Astrocyte (in vitro differentiated cells and primary cell): ENCODE data around the gene SORD.

ENCODE experiments used
- CTCF ChIP-seq: IDR thresholded peaks from 2 replicates; pipeline ENCODE4 v1.5.1; 2011; ENCODE audit warnings: low read depth, mild to moderate bottlenecking, inconsistent platforms, low read length, moderate library complexity; ENCODE audit not compliant: insufficient read depth
- EZH2 ChIP-seq: IDR thresholded peaks from 2 replicates; pipeline ENCODE4 v1.6.1; 2012; ENCODE audit warnings: mild to moderate bottlenecking, low read length, inconsistent platforms; ENCODE audit not compliant: insufficient read depth

DNA sequence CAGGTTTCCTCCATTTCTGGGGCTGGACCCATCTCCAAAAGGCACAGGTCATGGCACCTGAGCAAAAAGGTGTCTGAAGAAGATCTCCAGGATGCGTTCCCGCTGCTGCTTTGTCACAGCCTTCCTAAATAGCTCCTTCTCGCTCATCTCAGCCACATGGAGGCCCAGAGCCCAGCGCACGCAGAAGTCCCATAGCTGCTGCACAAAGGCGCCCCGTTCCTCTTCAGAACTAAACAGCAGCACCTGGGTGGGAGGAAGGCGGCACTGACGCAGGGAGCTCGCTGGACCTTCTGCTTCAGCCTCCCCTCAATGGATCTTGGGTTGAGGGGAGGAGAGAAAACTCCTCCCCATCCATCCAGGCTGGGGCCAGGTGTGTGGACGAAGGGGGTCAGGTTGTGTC is 82.6 kb downstream of the SORD start:
- TF ChIP-seq CTCF (no peak), EZH2 (no peak)
